Embryonic facial prominence (tissue), 1 donor: ENCODE results near the gene GABRP.
"Not testable (repeated sequence)": the region's sequence is repeated elsewhere in the genome, so short reads cannot be mapped to it uniquely, and the experiment has no call there.

Source experiments
- DNase-seq: peaks from one replicate; pipeline ENCODE4 v3.0.0-alpha.2; 2016; ENCODE audit errors: extremely low spot score

The GABRP gene

DNA sequence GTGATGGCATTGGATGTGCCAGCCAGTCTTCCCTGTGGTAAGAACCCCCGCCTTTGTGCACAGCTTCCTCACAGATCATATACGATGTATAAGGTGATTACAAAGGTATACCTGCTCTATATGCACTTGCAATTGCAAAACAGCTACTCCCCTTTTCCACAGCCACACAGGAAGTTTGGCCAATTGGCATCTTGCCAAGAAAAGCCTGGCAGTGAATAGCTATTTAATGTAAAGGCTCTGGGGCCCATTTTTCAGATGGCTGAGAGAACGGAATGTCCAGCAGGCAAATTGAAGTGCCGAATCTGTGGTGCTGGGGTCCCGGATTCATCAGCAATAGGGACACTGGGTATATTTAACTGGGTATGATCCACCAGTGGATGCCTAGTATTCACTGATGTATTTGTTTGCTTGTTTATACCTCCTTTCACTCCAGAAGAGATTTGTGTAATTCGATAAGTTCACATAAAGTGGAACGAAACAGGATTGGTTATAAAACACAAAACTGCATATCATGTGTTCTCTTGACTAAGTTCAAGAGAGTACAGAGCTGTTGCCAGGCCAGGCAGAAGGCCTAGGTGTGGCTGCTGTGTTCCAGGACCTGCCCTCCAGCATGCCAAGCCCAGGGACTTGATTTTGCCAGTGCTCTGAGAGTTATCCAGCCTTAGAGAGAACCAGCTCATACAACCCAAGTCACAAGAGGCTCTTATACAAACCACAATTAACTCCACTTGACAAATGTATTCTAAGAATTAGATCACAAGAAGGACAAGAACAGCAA, 27.7 kb upstream of the GABRP start:
- no peak for DNase-seq

DNA sequence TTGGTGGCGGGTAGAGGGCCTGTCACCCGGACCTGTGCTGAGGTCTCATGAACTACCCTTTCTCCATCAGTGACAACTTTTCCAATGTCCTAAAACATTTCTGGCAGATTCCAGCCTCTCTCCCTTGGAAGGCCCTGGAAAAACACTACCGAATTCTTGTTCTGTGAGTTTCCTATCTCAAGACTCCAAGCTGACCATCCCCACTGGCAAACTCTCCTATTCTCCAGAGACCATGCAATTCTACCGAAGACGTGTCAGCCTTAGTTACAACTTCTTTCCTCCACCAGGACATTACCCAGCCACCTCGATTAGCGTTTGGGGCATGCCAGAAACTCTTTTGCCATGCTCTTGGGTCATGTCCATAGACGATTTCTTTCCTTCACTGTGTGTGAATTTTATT, 26.8 kb upstream of the GABRP start:
- no peak for DNase-seq

DNA sequence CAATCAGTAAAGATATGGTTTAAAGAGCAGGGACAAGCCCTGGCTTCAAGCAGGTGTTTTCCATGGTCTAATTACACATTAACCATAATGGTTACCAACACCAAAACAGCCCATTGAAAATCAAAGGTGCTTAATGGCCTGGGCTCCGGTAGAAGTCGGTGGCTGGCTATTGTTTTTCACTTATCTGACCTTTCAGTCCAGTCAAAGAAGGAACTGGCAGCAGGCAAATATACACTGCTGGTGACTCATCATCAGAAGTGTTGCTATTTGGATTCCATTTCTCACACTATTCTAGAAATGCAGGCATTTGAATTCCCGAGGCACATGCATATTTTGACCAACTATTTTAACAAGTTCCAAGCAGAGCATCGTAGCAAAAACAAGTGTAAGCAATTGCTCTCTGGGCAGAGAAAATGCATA, 26.3 kb upstream of the GABRP start:
- no peak for DNase-seq

DNA sequence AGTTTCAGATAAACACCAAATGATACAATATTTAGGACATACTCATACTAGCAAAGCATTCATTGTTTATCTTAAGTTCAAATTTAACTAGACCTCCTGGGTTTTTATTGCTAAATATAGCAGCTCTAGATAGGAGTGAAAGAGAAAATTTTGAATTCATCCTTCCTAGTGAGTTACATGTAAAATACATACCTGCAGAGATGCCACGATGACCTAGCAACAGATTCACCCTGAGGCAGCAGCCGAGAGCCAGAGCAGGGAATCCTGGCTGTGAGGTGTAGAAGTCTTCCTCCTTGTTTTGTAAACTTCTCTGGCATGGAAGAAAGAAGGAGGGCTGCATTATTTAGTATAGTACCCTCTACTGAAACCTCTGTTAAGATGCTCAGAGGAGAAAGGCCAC, 25.9 kb upstream of the GABRP start:
- no peak for DNase-seq

DNA sequence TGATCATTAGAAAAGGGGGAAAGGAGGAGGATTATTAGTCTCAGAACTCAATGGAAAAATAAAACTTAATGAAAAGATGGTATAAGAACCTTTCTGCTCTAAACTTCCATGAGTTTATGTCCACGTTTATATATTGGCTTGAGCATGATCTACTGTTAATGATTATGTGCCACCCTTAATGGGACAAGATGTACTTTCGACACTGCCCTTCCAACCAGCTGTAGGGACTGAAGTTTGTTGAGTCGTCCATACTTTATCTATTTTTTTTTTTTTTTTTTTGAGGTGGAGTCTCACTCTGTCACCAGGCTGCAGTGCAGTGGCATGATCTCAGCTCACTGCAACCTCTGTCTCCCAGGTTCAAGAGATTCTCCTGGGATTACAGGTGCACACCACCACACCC, 25.0 kb upstream of the GABRP start:
- DNase-seq = no peak

DNA sequence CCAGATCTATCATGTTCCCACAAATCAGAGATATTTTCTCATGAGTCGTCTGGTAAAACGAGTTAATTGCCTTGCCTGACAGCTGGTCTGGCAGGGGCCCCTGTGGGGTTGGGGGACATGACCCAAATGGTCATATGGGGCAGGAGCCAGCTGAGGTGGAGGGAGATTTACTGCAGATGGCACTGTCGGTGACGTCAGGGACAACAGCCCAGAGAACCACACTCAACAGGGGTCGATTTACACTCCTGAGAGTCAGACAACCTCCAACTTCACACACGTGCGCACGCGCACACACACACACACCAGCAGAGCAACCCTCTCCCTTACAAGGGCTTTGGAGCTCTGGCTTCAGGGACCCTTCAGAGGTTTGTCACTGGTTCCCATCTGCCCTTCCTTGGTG, 23.4 kb upstream of the GABRP start:
- no peak for DNase-seq

DNA sequence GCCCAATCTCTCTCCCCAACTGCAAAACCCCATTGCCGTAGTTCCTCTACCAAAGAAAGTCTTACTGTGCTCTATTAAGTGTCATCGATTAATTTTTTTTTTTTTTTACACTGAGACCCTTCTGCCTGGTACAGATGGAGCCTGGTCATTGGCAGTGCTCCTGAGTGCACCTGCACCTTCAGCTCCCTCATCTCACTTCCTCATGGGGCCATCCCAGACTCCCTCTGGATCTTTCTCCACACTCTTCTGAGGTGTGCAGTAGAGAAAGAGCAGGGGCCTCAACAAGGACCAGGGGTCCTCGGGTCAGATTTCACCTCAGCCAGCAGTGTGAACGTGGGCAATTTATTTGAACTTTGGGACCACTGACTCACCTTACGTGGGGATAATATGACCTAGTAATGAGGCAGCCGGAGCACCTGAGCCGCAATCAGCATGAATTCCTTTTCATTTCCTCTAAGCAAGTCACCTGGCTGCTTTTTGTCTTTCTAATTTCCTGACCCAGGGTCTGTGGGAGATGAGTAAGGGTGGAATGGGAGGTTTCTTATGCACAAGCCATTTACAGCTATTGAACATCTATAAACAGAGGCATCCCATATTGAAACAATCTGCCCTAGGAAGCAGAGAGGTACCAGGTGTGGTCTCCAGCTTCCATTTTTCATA, 22.3 kb upstream of the GABRP start:
- DNase-seq = no peak

DNA sequence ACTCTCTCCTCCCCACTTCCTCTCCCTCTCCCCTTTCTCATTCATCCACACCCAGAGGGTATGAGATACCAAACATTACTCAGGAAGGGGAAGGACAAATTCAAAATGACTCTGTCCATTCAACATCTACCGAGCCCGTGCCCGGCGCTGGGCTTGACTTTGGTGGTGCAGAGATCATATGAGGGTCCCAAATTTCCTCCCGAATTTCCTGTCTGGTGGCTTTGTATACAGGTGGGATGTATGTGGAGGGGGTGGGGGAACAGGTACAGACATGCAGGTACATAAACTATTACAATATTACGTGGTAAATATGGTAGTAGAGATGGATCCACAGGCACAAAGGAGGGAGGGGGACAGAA, 21.8 kb upstream of the GABRP start:
- DNase-seq = no peak

DNA sequence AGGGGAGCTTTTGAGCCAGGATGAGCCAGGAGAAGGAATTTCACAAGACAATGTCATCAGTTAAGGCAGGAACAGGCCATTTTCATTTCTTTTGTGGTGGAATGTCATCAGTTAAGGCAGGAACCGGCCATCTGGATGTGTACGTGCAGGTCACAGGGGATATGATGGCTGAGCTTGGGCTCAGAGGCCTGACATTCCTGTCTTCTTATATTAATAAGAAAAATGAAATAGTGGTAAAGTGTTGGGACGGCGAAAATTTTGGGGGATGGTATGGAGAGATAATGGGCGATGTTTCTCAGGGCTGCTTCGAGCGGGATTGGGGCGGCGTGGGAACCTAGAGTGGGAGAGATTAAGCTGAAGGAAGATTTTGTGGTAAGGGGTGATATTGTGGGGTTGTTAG, 21.2 kb upstream of the GABRP start:
- not testable (repeated sequence) for DNase-seq

DNA sequence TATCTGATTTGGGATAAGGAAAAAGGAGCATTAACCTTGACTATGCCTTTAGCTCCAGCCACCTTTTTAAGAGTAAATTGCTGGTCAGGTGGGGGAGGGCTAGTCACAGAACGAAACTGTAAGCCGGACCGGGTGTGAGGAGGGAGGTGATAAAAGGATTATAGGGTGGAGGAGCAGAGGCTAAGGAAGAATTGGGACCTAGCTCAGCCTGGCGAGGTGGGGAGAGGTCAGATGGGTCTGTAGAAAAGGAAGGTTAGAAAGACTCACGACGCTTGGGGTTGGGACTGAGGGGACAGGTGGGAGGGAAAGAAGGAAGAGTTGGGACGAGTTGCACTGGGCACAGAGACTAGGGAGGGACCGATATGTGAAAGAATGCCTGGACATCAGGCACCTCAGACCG, 17.7 kb upstream of the GABRP start:
- DNase-seq = not testable (repeated sequence)

DNA sequence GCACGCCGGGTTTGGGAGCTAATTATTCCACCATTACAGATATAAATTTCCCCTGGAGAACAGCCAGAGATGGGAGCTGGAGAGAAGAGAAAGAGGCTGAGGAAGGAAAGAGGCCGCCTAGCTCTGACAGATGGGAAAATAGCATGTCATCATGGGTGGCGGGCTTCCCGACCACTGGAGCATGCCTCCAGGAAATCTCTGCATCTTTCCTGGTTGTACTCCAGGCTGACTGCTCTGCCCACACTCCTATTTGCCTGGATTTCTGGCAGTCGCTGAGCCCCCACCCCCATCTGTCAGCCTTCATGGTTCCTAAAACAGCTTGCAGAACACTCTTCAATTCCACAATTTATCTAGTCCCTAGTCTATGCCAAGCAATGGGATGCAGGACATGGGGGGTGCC, 14.3 kb upstream of the GABRP start:
- DNase-seq = no peak

DNA sequence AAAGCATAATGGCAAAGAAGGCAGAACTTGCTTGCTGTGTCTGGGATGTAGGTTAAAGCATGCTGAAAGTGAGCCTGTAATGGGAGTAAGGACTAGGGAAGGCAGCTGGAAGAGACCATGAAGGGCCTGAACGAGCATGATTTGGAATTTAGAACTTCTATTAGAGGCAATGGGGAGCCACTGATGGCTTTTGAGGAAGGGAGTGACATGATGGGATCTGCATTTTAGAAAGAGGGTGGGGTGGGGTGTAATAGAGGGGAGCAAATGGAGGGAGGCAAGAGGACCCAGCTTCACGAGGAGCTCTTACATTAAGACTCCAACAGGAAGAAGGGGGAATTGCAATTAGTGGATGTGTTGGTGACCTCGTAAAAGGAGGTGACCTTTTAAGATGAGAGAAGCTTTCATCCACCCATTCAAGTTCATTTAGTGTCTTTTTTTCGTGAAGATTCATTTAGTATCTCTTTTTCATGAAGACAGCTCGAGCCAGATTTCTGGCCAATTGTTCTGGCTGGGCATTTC, 13.6 kb upstream of the GABRP start:
- no peak for DNase-seq

DNA sequence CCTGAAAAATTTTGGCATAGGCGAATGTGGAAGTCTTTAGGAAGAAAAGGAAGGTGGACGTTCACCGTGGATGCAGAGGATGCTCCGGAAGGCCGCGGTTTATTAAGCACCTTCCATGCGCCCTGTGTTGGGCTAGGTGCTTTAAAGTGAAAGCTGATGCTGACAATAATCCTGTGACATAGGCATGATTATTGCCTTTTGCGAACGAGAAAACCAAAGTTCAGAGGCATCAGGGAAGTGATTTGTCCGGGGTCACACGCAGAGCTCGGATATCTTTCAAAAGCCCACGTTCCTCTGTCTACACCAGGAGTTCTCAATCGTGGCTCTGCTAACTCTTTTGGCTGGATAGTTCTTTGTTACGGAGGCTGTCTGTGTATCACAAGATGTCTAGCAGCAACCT, 12.0 kb upstream of the GABRP start:
- no peak for DNase-seq

DNA sequence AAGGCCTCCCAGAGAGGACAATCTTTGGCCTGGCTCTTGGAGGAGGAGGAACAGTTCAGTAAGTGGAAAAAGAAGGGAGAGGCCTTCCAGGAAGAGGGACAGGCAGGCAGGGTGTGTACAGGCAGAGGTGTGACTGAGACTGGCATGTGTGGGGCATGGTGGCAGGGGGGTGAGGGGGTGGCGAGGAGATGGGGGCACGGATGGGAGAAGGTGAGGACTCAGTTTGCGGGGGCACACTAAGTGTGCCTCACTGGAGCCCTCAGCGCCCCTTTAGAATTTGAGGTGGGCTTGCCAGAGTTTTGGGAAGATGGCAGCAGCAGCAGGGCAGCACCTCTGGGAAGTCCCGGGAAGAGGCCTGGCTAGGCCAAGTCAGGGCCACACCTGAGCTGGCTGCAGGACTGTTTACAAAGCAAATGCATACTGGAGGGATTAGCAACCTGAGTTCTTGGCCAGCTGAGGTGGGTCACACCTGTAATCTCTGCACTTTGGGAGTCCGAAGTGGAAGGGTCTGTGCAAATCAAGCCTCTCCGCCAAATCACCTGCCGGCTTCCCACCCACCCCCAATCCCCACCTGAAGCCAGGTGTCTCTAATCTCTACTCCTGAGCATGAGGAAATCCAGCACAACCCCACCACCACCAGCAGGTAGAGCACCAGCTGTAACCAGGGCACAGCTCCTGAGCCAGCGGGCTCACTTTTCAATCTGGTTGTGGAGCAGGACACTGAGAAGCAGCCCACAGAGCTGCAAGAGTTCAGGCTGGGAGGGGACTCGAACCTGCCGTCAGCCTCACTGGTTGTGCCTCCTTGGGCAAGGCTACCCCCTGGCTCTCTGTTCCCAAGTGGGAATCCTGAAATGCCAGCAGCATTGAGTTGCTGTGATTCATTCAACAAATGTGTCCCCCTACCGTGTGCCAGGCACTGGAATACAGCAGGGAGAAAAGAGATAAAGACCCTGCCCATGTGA, 10.2 kb upstream of the GABRP start:
- DNase-seq = no peak

DNA sequence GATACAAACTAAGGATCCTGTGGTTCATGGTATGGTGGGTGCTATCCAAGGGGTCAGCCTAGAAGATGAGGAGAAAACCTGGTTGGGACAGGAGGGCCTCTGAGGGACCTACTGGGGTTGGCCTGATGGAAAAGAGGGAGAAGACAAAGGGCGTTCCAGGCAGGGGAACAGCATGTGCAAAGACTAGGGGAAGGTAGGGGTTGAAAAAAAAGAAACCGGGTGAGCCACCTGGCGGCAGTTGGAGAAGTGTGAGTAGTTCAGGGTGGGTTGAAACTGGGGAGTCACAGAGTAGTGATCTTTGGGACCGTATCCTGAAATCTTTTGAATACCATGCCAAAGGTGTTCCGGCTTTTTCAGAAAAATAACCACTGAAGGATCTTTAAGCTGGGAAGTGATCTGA, 8.7 kb upstream of the GABRP start:
- no peak for DNase-seq

DNA sequence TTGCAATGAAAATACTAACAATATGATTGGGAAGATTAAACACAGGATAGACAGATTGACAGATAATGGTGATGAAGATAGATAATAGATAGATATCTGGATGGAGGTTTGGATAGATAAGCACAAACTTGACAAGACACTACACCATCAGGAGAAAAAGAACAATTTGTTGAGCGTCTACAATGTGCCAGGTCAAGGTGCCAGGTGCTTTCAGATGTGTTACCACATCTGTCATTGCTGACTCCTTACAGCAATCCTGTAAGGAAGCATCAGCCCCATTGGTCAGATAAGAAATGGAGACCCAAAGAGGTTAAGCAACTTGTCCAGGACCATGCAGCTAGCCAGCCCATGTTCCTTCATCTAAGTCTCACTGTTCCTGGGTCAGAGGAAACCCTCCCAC, 1.6 kb upstream of the GABRP start:
- DNase-seq = no peak

DNA sequence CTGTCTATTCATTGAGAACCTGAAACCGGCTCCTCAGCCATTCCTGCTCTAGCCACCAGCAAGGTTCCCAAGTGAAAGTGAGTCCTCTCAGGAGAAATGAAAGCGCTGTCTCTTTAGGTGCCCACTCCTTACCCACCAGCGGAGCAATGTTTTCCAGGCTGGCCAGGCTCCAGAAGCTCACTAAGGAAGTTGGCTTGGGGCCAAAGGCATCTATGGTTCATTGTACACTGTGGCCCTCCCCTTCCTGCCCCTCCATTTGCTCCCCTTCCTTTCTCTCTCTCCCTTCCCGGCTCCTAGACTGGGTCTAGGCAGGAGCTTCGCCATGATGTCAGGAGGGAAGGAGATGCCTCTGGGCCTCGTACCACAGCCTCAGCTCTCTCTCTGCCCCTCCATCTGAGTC, 1.1 kb upstream of the GABRP start:
- no peak for DNase-seq

DNA sequence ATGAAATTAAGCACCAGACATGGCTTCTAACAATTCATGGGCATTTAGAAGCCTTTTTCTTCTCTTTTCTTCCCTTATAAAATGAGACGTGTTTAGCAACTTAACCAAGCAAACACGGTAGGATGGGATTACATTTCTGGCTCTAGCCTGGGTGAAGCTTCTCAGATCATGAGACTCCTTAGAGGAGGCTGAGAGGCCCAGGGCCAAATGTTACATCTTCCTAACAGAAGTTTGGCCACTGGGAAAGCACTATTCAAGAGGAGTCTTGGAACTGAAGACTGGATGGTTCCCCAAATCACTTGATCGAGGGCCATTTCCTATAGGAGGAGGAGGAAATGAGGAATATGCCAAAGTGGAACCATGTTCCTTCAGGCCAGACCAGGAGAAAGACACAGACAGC, 1.9 kb downstream of the GABRP start:
- DNase-seq = no peak

DNA sequence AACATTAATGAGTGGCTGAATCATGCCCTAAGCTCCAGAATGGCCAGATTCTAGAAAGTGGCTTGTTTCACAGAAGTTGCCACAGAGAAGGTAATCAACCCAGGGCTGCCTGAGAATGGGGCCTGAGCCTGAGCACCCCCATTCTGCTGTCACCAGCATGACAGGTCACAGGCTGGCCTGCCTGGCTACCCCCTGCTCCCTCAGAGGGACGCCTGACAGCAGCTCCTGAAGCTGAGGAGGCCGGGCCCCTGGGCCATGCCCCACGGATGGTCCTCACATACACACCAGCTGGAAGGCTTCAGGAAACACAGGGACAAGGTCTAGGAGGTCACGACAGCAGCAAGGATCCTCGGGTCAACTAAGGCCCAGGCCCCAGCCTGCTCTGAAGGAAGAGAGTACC, 3.7 kb downstream of the GABRP start:
- no peak for DNase-seq

DNA sequence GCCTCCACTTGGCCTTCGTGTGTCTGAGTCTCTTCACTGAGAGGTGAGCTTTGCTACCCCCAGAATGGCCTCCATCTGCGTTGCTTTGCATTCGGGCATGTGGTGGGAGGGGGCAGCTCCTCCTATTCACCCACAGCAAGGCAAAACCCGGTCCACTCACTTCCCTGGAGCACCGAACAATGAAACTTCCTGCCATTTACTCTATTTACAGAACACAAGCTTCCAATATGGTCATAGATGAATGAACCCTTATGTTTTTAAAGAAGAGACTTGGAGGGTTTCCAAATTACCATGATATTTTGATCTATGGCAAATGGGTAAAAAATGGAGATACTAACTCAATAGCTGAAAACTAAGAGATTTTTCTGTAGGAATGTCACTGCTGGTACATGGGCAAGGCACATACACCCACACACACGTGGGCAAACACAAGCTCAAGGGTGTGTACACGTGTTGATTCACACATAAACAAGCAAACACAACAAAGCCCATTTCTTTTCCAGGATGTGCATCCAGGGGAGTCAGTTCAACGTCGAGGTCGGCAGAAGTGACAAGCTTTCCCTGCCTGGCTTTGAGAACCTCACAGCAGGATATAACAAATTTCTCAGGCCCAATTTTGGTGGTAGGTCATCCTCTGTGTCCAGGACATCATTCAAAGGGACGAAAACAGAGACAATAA, 5.2 kb downstream of the GABRP start:
- DNase-seq = no peak

DNA sequence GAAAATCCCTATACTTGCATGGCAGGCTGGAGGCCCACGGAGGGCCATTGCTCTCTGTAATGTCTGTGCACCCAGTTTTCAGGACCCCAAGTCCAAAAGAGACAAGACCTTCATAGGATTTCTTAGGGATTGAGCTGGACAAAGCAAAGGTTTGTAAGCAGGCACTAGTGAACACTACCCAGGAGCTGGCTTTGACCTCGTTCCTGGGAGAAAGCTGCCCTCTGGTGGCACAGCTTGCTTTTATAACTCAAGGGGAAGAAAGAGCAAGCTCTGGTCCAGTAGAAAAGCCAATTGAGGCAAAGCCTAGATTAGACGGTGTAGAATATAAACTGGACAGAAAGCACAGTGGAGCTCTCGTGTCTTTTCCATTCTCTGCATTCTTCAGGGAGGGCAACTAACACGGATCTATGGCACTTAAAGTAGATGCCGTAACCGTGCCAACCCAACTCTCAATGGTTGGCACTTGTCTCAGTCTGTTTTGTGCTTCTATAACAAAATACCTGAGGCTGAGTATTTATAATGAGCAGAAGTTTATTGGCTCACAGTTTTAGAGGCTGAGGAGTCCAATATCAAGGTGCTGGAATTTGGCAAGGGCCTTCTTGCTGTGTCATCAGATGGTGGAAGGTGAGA, 7.9 kb downstream of the GABRP start:
- no peak for DNase-seq
